GM21515 (cell line): Measurements from ENCODE around the gene S1PR3.

Experiments used
- ATAC-seq: cut with Tn5 transposase; IDR thresholded peaks from one replicate; pipeline ENCODE4 v1.9.1; 2021; ENCODE audit not compliant: unreplicated experiment

S1PR3 gene

GRCh38 chr9:89036383-89036782 lies 45.1 kb downstream of the S1PR3 start:
- no peak for ATAC-seq

GRCh38 chr9:89036891-89037290 lies 45.6 kb downstream of the S1PR3 start:
- ATAC-seq: no peak

- ATAC-seq: no peak
Measured at GRCh38 chr9:89037346-89037745, 46.1 kb downstream of the S1PR3 start.

- ATAC-seq: no peak
Measured at GRCh38 chr9:89037891-89038290, 46.6 kb downstream of the S1PR3 start.

- no peak for ATAC-seq
Measured at GRCh38 chr9:89038382-89039103, 47.3 kb downstream of the S1PR3 start.

GRCh38 chr9:89039104-89039465 lies 47.8 kb downstream of the S1PR3 start:
- no peak for ATAC-seq

- no peak for ATAC-seq
Measured at GRCh38 chr9:89039664-89040063, 48.4 kb downstream of the S1PR3 start.

- no peak for ATAC-seq
Measured at GRCh38 chr9:89042984-89043383, 51.7 kb downstream of the S1PR3 start.

GRCh38 chr9:89044104-89044503 lies 52.8 kb downstream of the S1PR3 start:
- no peak for ATAC-seq

- no peak for ATAC-seq
Measured at GRCh38 chr9:89044881-89045280, 53.6 kb downstream of the S1PR3 start.

- no peak for ATAC-seq
Measured at GRCh38 chr9:89046832-89047231, 55.6 kb downstream of the S1PR3 start.

- no peak for ATAC-seq
Measured at GRCh38 chr9:89047667-89048066, 56.4 kb downstream of the S1PR3 start.

- ATAC-seq: no peak
Measured at GRCh38 chr9:89048616-89049015, 57.3 kb downstream of the S1PR3 start.

- no peak for ATAC-seq
Measured at GRCh38 chr9:89049646-89050045, 58.4 kb downstream of the S1PR3 start.

- no peak for ATAC-seq
Measured at GRCh38 chr9:89051421-89052025, 60.3 kb downstream of the S1PR3 start.

GRCh38 chr9:89052470-89053097 lies 61.3 kb downstream of the S1PR3 start:
- ATAC-seq: no peak

GRCh38 chr9:89053301-89053700 lies 62.0 kb downstream of the S1PR3 start:
- ATAC-seq: no peak
